Stimulated activated CD4-positive, alpha-beta T cell treated with anti-CD3 and anti-CD28 coated beads, Interleukin-1b, Interleukin-23, amount 100 ng/mL, for 24 hours (primary cell): Measurements from ENCODE around the gene CASZ1.

Experiments
- DNase-seq, 4 experiments: peaks; one replicate each; pipeline ENCODE4 v3.0.0-alpha.2; 2020; ENCODE audit warnings: low read depth in 4 of 4, low spot score in 1 of 4

CASZ1 gene

DNA sequence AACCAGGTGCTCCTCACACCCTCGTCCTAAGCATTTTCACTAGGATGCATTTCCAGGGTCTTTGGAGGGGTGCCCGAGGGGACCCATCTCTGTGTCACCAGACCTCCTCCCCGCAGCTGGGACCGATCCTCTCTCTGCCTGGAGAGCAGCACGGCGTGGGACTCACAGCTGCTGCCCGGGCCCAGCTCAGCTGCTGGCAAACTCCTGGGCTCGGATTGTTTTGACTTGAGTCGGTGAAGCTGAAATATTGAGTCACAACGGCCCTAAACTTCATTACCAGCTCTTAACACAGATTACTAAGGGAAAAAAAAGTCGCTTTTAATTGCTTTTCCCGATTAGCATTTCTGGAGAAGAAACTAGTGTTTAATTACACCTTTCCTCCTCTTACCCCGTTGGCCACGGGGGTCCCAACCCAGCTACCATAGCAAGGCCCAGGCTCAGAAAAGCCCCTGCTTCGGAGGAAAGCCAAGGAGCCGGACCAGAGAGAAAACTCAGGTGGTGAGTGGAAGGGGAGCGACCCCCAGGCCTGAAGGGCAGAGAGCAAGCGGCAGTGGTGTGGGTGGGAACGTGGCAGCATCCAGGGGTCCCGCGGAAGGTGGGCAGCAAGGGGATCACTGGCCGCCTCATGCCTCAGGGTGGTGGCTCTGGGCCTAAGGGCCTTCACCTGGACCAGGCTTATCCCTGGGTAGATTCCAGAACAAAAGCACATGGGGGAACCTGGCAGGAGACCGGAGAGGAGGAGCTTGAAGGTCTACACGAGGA is 41.7 kb downstream of the CASZ1 start:
- DNase-seq, result no peak

GRCh38 chr1:10753299-10753698 is 43.1 kb downstream of the CASZ1 start:
- no peak for DNase-seq

DNA sequence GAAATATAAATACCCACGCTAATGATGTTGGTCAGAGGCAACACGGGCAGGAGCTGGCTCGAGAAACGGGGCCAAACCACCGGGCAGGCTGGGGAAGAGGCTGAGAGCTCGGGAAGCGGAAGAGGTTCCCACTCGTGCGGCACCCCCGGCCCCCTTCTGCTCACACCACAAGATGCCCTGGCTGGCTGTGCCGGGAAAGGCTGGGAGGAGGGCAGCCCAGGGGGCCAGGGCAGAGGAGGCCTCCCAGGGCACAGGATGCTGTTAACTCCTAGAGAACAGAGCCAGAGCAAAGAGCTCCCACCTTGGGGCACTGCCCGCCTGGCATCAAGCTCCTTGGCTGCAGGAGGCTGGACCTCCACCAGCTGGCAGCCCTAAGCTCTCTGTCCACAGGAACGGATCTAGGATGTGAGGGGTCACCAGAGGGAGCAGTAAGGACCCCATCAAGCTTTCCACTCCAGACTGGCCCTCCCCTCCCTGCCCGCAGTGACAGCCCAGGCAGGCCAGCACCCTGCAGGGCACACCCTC is 44.8 kb downstream of the CASZ1 start:
- no peak for DNase-seq

DNA sequence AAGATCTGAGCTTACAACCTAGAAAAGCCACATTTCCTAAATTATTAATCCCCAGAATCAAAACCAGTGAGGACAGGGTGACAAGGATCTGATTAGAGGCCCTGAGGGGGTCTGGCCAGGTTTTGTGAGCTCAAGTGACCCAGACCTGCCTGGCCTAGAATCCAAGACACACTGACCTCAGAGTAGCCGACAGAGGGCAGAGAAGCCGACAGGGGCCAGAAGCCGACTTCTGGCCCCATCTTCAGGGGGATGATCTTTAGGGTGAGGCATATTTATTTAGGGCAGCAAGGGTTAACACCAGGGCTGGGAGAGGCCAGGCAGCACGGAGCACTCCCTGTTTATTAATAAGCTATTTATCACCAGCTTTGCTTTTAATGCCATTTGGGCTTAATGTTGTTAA is 45.3 kb downstream of the CASZ1 start:
- DNase-seq, result no peak

DNA sequence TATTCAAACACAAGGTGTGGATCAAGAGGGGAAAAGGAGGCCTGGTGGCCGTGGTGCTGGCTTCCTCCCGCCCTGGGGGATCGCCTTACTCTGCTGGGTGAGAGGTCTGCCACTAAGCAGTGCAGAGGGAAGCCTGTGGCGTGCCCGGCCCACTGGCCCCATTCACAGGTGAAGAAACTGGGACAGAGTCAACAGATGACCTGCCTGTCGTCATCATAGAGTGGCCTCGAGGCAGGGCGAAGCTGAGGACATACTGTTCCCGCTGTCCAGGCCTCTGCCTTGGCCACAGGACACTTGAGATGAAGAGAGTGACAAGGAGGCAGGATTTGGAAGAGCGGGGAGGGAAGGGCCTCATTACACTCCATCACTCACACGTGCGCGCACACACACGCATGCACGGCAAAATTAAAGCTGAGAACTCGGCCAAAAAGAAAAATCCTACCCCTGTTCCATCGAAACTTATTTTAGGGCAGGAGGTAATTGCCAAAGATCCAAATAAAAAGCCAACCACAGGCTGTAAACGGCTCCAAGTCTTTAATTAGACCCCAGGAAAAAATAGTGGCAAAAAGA is 50.5 kb downstream of the CASZ1 start:
- no peak for DNase-seq

GRCh38 chr1:10745383-10745782 is 51.1 kb downstream of the CASZ1 start:
- DNase-seq, result no peak

- no peak for DNase-seq
These were observed 51.7 kb downstream of the CASZ1 start for GRCh38 chr1:10744654-10745238.

GRCh38 chr1:10744029-10744428 is 52.4 kb downstream of the CASZ1 start:
- no peak for DNase-seq

DNA sequence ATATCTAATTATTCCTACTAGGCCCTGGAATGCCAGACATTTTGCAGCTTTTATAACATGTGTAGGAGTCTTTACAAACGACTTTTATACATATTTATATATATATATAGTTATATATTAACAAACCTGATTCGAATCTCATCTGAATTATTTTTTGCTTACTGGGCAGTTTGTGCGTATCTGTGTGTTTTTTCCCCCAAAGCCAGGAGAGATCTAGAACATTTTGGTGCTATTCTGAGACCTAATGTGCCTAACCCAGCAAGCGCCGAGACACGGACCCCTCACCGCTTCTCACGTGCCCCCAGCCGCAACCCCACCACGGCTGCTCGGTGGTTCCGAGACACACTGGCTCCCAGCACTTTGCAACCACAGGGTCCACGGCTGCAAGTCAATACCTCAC is 54.8 kb downstream of the CASZ1 start:
- DNase-seq, result no peak

DNA sequence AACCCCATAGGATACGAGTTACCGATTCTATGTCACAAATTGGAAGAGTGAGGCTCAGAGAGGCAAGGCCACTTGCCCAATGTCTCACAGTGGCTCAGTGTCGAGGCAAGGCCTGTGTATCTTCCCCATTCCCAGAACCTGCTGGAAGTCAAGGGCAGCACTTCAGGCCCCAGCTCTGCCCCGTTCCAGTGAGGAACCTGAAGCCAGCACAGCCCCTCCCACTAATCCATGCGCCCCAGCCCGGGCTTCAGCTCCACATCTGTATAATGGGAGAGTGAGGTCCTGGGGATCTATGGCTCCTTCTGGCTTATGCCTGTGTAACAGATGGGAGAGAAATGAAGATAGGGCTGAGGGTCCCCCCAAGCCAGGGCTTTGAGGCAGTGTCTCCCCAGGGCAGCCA is 56.3 kb downstream of the CASZ1 start:
- no peak for DNase-seq

DNA sequence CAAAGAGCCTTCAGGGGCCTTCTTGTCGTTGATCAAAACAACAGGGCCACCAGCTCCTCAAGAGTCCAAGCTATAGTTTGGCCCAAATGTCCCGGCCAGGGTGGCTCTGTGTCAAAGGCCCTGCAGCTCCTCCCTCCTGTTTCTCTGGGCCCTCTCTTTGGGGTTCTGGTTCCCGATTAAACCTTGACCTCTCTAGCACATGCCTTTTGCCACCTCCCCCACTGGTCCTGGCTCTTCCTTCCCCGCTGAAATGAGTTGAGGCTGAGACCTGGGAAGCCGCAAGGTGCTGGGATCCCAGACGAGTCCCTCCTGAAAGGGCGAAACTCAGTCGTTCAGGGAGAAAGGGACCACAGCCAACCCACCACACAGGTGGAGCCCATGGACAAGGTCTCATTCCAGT is 56.9 kb downstream of the CASZ1 start:
- no peak for DNase-seq

GRCh38 chr1:10738061-10739058 is 58.1 kb downstream of the CASZ1 start:
- DNase-seq, result no peak

DNA sequence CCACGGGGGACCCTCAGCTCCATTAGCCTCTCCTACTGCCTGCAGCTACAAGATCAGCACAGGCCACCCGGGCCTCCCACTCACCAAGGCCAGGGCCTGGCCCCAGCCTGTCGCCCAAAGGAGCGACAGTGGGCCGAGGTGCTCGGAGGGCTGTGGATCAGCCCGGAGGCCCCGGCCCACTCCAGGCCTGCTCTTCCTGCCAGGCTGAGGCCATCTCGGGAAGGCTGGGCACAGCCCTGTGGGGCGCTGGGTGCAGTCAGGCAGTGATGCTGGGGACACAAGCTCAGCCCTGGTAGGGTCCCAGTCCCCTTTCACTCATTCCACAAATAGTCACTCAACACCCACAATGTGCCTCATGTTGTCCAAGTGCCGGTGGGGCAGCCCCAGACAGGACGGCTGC is 58.8 kb downstream of the CASZ1 start:
- no peak for DNase-seq

DNA sequence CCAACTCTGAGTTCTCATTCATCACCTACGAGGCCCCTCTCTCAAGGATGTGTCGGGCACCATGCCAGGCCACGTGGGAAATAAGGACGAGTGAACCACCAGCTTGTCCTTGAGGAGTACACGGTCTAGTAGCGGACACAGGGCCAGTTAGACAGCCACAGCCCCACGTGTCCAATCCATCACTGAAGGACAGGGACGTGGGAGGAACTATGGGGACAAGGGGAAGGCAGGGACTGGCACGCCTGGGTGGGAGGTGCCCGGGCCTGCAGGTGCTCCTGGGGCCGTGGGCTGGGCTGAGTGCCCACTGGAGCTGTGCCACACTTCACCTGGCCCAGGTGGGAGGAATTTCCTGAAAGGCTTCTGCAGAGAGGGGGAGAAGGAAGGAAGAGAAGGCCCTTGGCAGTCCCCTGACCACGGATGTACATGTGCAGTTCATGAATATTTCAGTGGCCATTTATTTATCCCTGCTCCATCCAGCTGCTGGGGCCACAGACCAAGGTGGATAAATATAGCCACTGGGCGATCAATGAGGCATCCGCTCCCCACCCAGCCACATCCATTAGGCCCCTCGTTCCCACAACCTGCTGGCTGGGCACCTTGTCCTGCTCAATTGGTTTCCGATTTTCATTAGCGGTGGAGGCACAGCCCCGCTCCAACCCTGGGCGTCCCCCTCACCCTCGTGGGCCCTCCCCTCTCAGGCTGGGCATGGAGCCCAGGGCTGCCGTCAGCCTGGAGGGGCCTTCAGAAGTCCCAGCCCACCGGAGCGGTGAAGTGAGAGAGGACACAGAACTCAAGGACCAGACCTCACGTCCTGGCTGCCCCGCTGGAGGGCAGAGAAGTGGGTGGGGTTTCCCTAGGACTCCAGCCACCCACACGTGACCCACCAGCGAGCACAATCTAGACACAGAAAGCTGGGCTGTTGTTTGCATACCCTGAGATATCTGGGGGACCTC is 59.5 kb downstream of the CASZ1 start:
- no peak for DNase-seq

GRCh38 chr1:10735563-10736305 is 60.7 kb downstream of the CASZ1 start:
- DNase-seq, result no peak

GRCh38 chr1:10734962-10735544 is 61.4 kb downstream of the CASZ1 start:
- DNase-seq, result no peak

DNA sequence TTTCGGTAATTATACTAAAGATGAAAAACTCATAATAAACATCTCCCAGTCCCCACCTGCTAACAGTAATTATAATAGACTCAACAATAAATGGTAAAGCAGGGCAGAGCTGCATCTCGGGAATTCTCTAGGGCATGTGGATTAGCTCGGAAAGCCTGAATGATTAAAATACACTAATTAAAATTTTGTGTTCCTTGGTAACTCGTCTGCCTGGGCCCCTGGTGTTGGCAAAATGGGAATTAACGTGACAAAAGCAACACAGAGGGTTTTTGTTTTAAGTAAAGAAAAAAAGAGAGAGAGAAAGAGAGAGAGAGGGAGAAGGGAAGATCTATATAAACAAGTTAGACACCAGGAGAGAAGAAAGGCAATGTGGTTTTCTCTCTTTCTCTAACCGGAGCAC is 62.1 kb downstream of the CASZ1 start:
- DNase-seq, result no peak

DNA sequence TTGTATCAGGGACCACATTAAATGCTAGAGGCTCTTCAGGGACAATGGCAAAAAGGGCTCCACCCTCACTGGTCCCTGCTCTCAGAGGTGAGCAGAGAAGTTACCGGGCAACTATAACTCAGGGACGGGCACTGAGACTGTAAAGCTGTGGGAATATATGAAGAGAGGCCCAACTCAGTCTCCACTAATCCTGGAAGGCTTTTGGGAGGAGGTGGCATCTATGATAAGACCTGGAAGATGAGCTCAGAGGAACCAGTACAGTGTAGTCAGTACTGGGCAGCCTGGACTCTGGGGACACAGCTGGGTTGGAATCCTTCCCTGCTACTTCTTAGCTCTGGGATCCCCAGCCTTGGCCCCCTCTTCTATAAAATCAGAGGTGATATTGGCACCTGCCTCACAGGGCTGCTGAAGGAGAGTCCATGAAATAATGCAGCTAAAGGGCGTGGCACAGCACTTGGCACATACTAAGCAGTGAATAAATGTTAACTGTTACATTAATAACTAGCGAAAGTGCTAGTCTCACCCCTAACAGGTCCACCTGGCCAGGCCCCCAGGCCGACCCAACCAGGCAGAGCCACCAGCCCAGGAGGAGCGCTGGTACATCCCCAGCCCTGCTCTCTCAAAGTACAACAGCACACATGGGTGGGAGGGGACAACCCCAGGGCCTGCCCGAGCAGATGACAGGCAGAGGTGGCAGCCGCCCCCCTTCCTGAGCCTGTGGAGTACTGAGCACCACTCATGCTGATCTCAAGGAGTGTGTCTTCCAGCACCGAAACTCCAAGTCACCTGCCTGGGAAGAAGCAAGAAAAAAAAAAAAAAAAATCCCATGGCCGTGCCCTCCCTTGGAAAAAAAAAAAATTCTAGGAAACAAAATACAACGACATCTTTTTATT is 62.7 kb downstream of the CASZ1 start:
- DNase-seq, result peak in 2 of 4 experiments; percentile 30 to 55
